Liver (tissue), 9 donors: Measurements from ENCODE around the gene TOR4A. TPM values are rescaled to one million over a fixed set of nuclear protein-coding genes. Genes with fewer than 3 reads are reported as not detected.

ENCODE experiments used
- DNase-seq: peaks from one replicate; pipeline ENCODE4 v3.0.0-alpha.2; 2017; ENCODE audit warnings: low spot score
- H3K27ac ChIP-seq, 2 donors: one replicate each; pipeline ENCODE4 v1.7.0; 2013; ENCODE audit warnings: inconsistent platforms in 2 of 2, low read length in 2 of 2, control low read depth in 1 of 2, low read depth in 1 of 2, mild to moderate bottlenecking in 1 of 2
- H3K27me3 ChIP-seq, 4 donors: one replicate each; pipeline versions ENCODE4 v1.6.1 to v1.7.0; 2013; ENCODE audit warnings: low read length in 3 of 4, inconsistent platforms in 1 of 4, mild to moderate bottlenecking in 1 of 4, moderate library complexity in 1 of 4; ENCODE audit not compliant: control insufficient read depth in 4 of 4, insufficient read depth in 4 of 4
- H3K36me3 ChIP-seq, 4 donors: one replicate each; pipeline versions ENCODE4 v1.6.1 to v1.7.0; 2013; ENCODE audit warnings: low read length in 3 of 4, mild to moderate bottlenecking in 3 of 4, low read depth in 1 of 4, moderate library complexity in 1 of 4; ENCODE audit not compliant: control insufficient read depth in 4 of 4, insufficient read depth in 3 of 4
- H3K4me1 ChIP-seq, 4 donors: one replicate each; pipeline versions ENCODE4 v1.6.1 to v1.7.0; 2013; ENCODE audit warnings: low read length in 3 of 4, mild to moderate bottlenecking in 3 of 4, moderate library complexity in 1 of 4; ENCODE audit not compliant: control insufficient read depth in 4 of 4, insufficient read depth in 4 of 4
- H3K4me3 ChIP-seq, 3 donors: one replicate each; pipeline versions ENCODE4 v1.6.1 to v1.7.0; 2013; ENCODE audit warnings: low read length in 3 of 3, control low read depth in 1 of 3, low read depth in 1 of 3, mild to moderate bottlenecking in 1 of 3
- H3K9ac ChIP-seq, 2 donors: one replicate each; pipeline ENCODE4 v1.7.0; 2013; ENCODE audit warnings: low read length in 2 of 2, mild to moderate bottlenecking in 2 of 2, moderate library complexity in 2 of 2, control low read depth in 1 of 2, low read depth in 1 of 2
- H3K9me3 ChIP-seq, 4 donors: one replicate each; pipeline versions ENCODE4 v1.6.1 to v1.7.0; 2013; ENCODE audit warnings: low read length in 3 of 4; ENCODE audit not compliant: control insufficient read depth in 4 of 4
- EGR1 ChIP-seq, 2 donors: IDR thresholded peaks; 2 replicates each; pipeline ENCODE4 v1.6.1; 2016 to 2018; ENCODE audit warnings: antibody characterized with exemption in 2 of 2, low read depth in 2 of 2
- FOXA1 ChIP-seq: IDR thresholded peaks from 2 replicates; pipeline ENCODE4 v1.6.1; 2016; ENCODE audit warnings: antibody characterized with exemption
- GABPA ChIP-seq, 2 donors: IDR thresholded peaks in 1 of 2; conservative IDR thresholded peaks in 1 of 2; 2 replicates each; pipeline ENCODE4 v1.6.1; 2016; ENCODE audit warnings: antibody characterized with exemption in 2 of 2, mild to moderate bottlenecking in 1 of 2, moderate library complexity in 1 of 2
- HNF4A ChIP-seq, 2 donors: conservative IDR thresholded peaks; 2 replicates each; pipeline ENCODE4 v1.6.1; 2016; ENCODE audit warnings: antibody characterized with exemption in 2 of 2, mild to moderate bottlenecking in 2 of 2
- HNF4G ChIP-seq: IDR thresholded peaks from 2 replicates; pipeline ENCODE4 v1.6.1; 2016; ENCODE audit warnings: antibody characterized with exemption
- JUND ChIP-seq, 2 donors: IDR thresholded peaks; 2 replicates each; pipeline ENCODE4 v1.6.1; 2016; ENCODE audit warnings: antibody characterized with exemption in 2 of 2
- NR2F2 ChIP-seq: IDR thresholded peaks from 2 replicates; pipeline ENCODE4 v1.6.1; 2016; ENCODE audit warnings: antibody characterized with exemption
- RAD21 ChIP-seq, 2 donors: IDR thresholded peaks; 2 replicates each; pipeline ENCODE4 v1.6.1; 2016; ENCODE audit warnings: antibody characterized with exemption in 2 of 2, mild to moderate bottlenecking in 2 of 2
- RXRA ChIP-seq, 2 donors: IDR thresholded peaks; 2 replicates each; pipeline ENCODE4 v1.6.1; 2017 to 2018; ENCODE audit warnings: antibody characterized with exemption in 2 of 2, mild to moderate bottlenecking in 1 of 2
- SP1 ChIP-seq: IDR thresholded peaks from 2 replicates; pipeline ENCODE4 v1.6.1; 2018; ENCODE audit warnings: antibody characterized with exemption, mild to moderate bottlenecking
- WGBS: extraction: QIAGEN DNeasy Blood & Tissue Kit; methylation state at CpG from one replicate; pipeline ENCODE4 v1.1.7; 2013; 5-methylcytosine and 5-hydroxymethylcytosine counted together
- polyA plus RNA-seq, 2 donors: library from polyadenylated mRNA; stranded (reverse) in 1 of 2; unstranded in 1 of 2; fragments of 200-250 nt in 1 of 2; fragments of >200 nt in 1 of 2; fragmentation: Nextera tagmentation in 1 of 2; extraction: Ambion mirVana in 1 of 2; gene quantifications; one replicate each; pipeline versions ENCODE4 v1.2.1 to v1.2.3, GENCODE V29; 2013 to 2015
- total RNA-seq, 2 donors: library from RNA; depleted of rRNA; stranded (reverse); fragments of >200 nt; gene quantifications; one replicate each; pipeline ENCODE4 v1.2.3, GENCODE V29; 2014
- TF ChIP-seq, protein P1 (sequence below): IDR thresholded peaks from 2 replicates; pipeline ENCODE4 v1.6.1; 2016; ENCODE audit warnings: antibody characterized with exemption
- donor health status: healthy.
- donor health status: healthy.
- donor health status: healthy.
- donor health status: healthy.
- donor health status: healthy.

Gene TOR4A
- total and polyA plus RNA-seq, 4 donors = 0.35 to 5.1 (median 4.3) TPM

DNA sequence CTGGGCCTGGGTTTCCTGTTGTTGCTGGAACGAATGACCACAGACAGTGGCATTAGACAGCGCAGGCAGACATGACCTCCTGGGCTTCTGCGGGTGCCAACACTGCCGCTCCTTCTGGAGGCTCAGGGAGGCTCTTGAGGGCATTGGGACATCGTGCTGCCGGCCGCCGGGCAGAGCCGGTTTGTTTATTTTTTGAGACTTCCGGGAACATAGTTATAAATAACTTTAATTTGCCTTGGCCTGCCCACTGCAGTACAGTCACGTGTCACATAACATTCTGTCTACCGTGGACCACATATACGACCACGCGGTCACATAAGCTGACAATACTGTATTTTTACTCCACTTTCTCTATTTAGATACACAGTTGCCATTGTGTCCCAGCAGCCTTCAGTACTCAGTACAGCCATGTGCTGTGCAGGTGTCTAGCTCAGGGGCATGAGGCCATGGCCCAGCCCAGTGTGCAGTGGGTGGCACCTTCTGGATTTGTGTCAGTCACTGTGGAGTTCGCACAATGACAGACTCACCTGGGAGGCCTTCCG lies 8.2 kb upstream of the TOR4A start:
- TF ChIP-seq RAD21 (IDR thresholded peaks at IDR 0.05) (peak in 1 of 2 donors; percentile 17), EGR1 (IDR thresholded peaks at IDR 0.05; ENCODE audit: low read depth in 2 of 2) (no peak), NR2F2 (no peak), RXRA (IDR thresholded peaks at IDR 0.05) (peak; percentile 41 to 51), JUND (IDR thresholded peaks at IDR 0.05) (no peak), HNF4A (conservative IDR thresholded peaks at IDR 0.05) (peak; percentile 4 to 12), GABPA (IDR thresholded peaks at IDR 0.05 in 1 of 2, conservative IDR thresholded peaks at IDR 0.05 in 1 of 2) (peak in 1 of 2 donors; percentile 45), SP1 (peak; percentile 57), FOXA1 (no peak)
- TF ChIP-seq, protein P1, sequence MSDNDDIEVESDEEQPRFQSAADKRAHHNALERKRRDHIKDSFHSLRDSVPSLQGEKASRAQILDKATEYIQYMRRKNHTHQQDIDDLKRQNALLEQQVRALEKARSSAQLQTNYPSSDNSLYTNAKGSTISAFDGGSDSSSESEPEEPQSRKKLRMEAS = peak; percentile 75
- no peak for DNase-seq
- Histone ChIP-seq H3K4me3 (peak overlapping the region in 1 of 3 donors; percentile 12), H3K27me3 (no peaks in the 10 kb centered on the region), H3K27ac (peak overlapping the region; percentile 59 to 69), H3K4me1 (peaks cover 9 to 42% (median 24%) of the 10 kb centered on the region in 4 donors), H3K36me3 (peaks cover 2 to 18% (median 10%) of the 10 kb centered on the region in 4 donors), H3K9me3 (no peaks in the 10 kb centered on the region), H3K9ac (no peak overlapping the region)
- 27% methylated on average over 17 of the region's 17 CpGs for WGBS

DNA sequence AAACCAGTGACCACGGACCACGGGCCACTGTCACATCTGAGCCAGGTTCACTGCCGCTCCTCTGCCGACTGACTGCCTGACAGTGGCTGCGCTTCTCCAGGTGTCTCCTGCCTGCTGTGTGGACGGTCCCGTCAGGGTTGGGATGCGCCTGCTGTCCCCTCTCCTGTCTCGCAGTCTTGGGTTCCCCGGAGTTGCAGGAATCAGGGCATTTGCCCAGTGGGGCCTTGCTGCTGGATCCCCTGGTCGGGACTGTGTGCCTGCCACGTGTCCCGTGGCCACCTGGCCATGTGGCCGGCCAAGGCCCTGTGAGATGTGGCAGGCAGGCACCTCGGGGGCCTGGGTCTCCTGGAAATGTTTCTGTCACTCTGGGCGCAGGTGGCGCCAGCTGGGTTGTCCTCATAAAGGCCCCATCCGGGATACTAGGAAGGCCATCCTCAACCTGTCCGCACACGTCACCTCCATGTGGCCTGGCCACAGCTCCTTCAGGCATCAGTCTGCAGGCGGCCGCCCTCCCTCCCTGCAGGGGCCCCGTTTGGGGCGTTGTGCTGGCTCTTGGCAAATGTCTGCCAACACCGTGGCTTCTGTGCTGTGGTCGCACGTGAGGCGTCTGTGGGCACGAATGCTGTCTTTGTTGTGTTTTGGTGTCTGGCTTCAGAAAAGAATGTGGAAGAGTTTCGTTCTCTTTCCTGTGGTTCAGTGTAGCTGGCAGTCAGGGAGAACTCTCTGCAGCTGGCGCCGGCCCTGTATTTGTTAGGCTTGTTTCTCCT lies 6.4 kb upstream of the TOR4A start:
- H3K27me3 ChIP-seq = no peaks in the 10 kb centered on the region
- no peak for DNase-seq
- TF ChIP-seq HNF4G (no peak), SP1 (no peak), EGR1 (IDR thresholded peaks at IDR 0.05; ENCODE audit: low read depth in 2 of 2) (no peak), HNF4A (conservative IDR thresholded peaks at IDR 0.05) (no peak)
- no peaks in the 10 kb centered on the region for H3K9me3 ChIP-seq
- no peak overlapping the region for H3K9ac ChIP-seq
- no peak overlapping the region for H3K4me3 ChIP-seq
- H3K36me3 ChIP-seq = peaks cover 0 to 14% (median 5%) of the 10 kb centered on the region in 4 donors
- WGBS = 91% methylated on average over 32 of the region's 32 CpGs
- H3K27ac ChIP-seq = no peak overlapping the region
- H3K4me1 ChIP-seq = peaks cover 9 to 53% (median 26%) of the 10 kb centered on the region in 4 donors

DNA sequence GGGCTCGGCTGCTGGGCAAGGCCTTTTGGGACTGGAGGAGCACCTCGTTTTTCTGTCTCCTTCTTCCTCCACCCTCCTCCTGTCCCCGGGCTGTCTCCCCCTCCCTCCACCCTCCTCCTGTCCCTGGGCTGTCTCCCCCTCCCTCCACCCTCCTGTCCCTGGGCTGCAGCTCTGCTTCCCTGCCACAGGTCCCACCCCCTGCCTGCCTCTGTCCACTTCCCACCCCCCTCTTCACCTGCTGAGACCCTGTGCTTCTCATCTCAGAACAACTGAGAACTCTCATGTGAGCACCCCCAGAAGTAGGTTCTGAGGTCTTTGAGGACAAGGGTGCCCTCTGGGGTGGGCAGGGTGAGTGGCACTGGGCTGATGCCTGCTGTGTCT lies 5.8 kb upstream of the TOR4A start:
- TF ChIP-seq FOXA1 (no peak), NR2F2 (no peak)
- Histone ChIP-seq H3K27me3 (no peaks in the 10 kb centered on the region), H3K36me3 (peaks cover 0 to 14% (median 4%) of the 10 kb centered on the region in 4 donors), H3K9me3 (no peaks in the 10 kb centered on the region), H3K9ac (no peak overlapping the region), H3K4me1 (peaks cover 12 to 59% (median 29%) of the 10 kb centered on the region in 4 donors), H3K4me3 (no peak overlapping the region), H3K27ac (no peak overlapping the region)
- DNase-seq = no peak
- 67% methylated on average over 3 of the region's 3 CpGs for WGBS
